Fibroblast of lung (primary cell): ENCODE data around the gene POGLUT3. TPM values are rescaled to one million over a fixed set of nuclear protein-coding genes. Genes with fewer than 3 reads are reported as not detected.

Experiments used
- DNase-seq, 2 donors: peaks; one replicate each; pipeline versions ENCODE4 v3.0.0 to v3.0.0-alpha.2; 2010; ENCODE audit warnings: low read depth in 2 of 2
- H2AFZ ChIP-seq: 2 replicates; pipeline ENCODE4 v1.5.1; 2012; ENCODE audit warnings: low read length, control low read depth, inconsistent platforms
- H3K27ac ChIP-seq: 2 replicates; pipeline ENCODE4 v1.5.1; 2011; ENCODE audit warnings: low read length, control low read depth; ENCODE audit not compliant: insufficient read depth
- H3K27me3 ChIP-seq: 2 replicates; pipeline ENCODE4 v1.5.1; 2011; ENCODE audit warnings: mild to moderate bottlenecking, low read length; ENCODE audit not compliant: control insufficient read depth, insufficient read depth
- H3K36me3 ChIP-seq: 2 replicates; pipeline ENCODE4 v1.5.1; 2011; ENCODE audit warnings: low read length; ENCODE audit not compliant: control insufficient read depth, insufficient read depth
- H3K4me1 ChIP-seq: 2 replicates; pipeline ENCODE4 v1.5.1; 2011; ENCODE audit warnings: low read length; ENCODE audit not compliant: control insufficient read depth, insufficient read depth; ENCODE audit errors: extremely low read depth
- H3K4me2 ChIP-seq: 2 replicates; pipeline ENCODE4 v1.5.1; 2011; ENCODE audit warnings: low read length, control low read depth; ENCODE audit not compliant: insufficient read depth; ENCODE audit errors: extremely low read depth
- H3K4me3 ChIP-seq, 4 experiments: fragments of 200-600 bp in 1 of 4; sonication (generic) in 1 of 4; replicated peaks in 1 of 4; 2 replicates each; pipeline ENCODE4 v1.5.1; 2011 to 2016; ENCODE audit warnings: low read length in 4 of 4, low read depth in 3 of 4, mild to moderate bottlenecking in 3 of 4, control low read depth in 2 of 4, inconsistent platforms in 1 of 4, mixed read lengths in 1 of 4; ENCODE audit not compliant: insufficient read depth in 1 of 4; ENCODE audit errors: control extremely low read depth in 1 of 4
- H3K79me2 ChIP-seq: 2 replicates; pipeline ENCODE4 v1.5.1; 2012; ENCODE audit warnings: mild to moderate bottlenecking, low read length, inconsistent platforms; ENCODE audit not compliant: control insufficient read depth, insufficient read depth
- H3K9ac ChIP-seq: 2 replicates; pipeline ENCODE4 v1.5.1; 2011; ENCODE audit warnings: mild to moderate bottlenecking, low read length, control low read depth; ENCODE audit not compliant: insufficient read depth
- H3K9me3 ChIP-seq: 2 replicates; pipeline ENCODE4 v1.5.1; 2012; ENCODE audit warnings: low read depth, low read length; ENCODE audit not compliant: control insufficient read depth, insufficient read depth
- H4K20me1 ChIP-seq: 2 replicates; pipeline ENCODE4 v1.5.1; 2011; ENCODE audit warnings: low read length; ENCODE audit not compliant: control insufficient read depth, insufficient read depth; ENCODE audit errors: extremely low read depth
- EZH2 ChIP-seq: IDR thresholded peaks from 2 replicates; pipeline ENCODE4 v1.5.1; 2012; ENCODE audit warnings: low read length, control low read depth, mild to moderate bottlenecking; ENCODE audit errors: missing control alignments
- polyA plus RNA-seq, 2 donors: library from polyadenylated mRNA; depleted of rRNA in 1 of 2; stranded (reverse) in 1 of 2; unstranded in 1 of 2; fragments of >200 nt; gene quantifications; 2 replicates each; pipeline ENCODE4 v1.2.1, GENCODE V29; 2011 to 2012; ENCODE audit warnings: missing spikeins in 1 of 2
- total RNA-seq: library from RNA; depleted of rRNA; stranded (reverse); fragments of >200 nt; gene quantifications from 2 replicates; pipeline ENCODE4 v1.2.1, GENCODE V29; 2014
- TF ChIP-seq, protein P1 (sequence below), 2 donors: IDR thresholded peaks in 1 of 2; conservative IDR thresholded peaks in 1 of 2; 1 replicate in 1 of 2; 2 replicates in 1 of 2; pipeline ENCODE4 v1.5.1; 2011 to 2012; ENCODE audit warnings: low read length in 2 of 2, control low read depth in 1 of 2, inconsistent platforms in 1 of 2, low read depth in 1 of 2, mild to moderate bottlenecking in 1 of 2

Gene POGLUT3
- total and polyA plus RNA-seq, 2 donors (not counting 1 experiment from before 2014, with no cell fraction given), result 41.1 to 81.0 TPM

DNA sequence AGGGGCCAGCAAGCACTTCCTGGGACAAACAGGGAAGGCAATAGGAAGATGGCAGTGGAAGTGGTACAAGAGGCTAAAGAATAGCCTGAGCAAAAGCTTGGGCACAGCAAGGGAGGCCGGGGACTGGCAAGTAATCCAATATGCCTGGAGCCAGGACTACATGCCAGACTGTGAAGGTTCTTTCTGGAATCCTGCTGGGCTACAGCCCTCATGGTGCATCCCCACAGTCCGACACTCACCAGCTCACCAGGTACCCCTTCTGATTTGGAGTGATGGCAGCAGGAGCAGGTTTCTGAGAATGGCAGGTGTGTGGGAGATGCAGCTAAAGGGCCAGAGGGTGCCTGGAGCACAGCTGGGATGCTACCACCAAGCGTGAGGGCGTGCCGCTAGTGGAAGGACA, 32.2 kb upstream of the POGLUT3 start:
- Histone ChIP-seq H2AFZ (no peak overlapping the region), H3K79me2 (no peaks in the 10 kb centered on the region), H3K27ac (no peak overlapping the region), H3K9ac (no peak overlapping the region), H3K4me3 (no peak overlapping the region), H3K27me3 (no peaks in the 10 kb centered on the region), H3K4me2 (no peak overlapping the region), H3K4me1 (no peaks in the 10 kb centered on the region), H4K20me1 (no peaks in the 10 kb centered on the region), H3K9me3 (no peaks in the 10 kb centered on the region), H3K36me3 (no peaks in the 10 kb centered on the region)
- DNase-seq, result no peak
- TF ChIP-seq, protein P1, sequence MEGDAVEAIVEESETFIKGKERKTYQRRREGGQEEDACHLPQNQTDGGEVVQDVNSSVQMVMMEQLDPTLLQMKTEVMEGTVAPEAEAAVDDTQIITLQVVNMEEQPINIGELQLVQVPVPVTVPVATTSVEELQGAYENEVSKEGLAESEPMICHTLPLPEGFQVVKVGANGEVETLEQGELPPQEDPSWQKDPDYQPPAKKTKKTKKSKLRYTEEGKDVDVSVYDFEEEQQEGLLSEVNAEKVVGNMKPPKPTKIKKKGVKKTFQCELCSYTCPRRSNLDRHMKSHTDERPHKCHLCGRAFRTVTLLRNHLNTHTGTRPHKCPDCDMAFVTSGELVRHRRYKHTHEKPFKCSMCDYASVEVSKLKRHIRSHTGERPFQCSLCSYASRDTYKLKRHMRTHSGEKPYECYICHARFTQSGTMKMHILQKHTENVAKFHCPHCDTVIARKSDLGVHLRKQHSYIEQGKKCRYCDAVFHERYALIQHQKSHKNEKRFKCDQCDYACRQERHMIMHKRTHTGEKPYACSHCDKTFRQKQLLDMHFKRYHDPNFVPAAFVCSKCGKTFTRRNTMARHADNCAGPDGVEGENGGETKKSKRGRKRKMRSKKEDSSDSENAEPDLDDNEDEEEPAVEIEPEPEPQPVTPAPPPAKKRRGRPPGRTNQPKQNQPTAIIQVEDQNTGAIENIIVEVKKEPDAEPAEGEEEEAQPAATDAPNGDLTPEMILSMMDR (conservative IDR thresholded peaks at IDR 0.05 in 1 of 2, IDR thresholded peaks at IDR 0.05 in 1 of 2; ENCODE audit: low read depth in 1 of 2, low read length in 2 of 2), result no peak
- no peak for TF ChIP-seq EZH2

DNA sequence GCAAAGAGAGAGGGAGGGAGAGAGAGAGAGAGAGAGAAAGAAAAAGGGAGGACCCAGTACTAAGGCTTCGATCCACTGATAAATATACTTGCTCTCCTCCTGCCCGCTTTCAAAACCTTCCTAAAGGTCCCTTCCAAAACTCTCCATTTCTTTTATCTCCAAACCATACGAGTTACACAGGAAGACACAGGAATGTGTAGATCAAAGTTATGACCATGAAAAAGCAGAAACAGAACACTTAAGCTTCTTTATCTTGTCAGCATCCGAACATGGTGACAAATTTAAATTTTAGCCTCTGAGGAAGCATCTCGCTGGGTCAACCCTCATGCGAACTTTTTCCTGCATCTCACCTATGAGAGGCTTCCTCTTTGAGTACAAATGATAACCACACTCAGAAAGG, 29.2 kb upstream of the POGLUT3 start:
- no peak overlapping the region for H3K4me3 ChIP-seq
- H3K4me2 ChIP-seq, result no peak overlapping the region
- TF ChIP-seq, protein P1 (conservative IDR thresholded peaks at IDR 0.05 in 1 of 2, IDR thresholded peaks at IDR 0.05 in 1 of 2; ENCODE audit: low read depth in 1 of 2, low read length in 2 of 2), result no peak
- TF ChIP-seq EZH2, result no peak
- no peak for DNase-seq
- H3K9me3 ChIP-seq, result no peaks in the 10 kb centered on the region
- H3K27ac ChIP-seq, result no peak overlapping the region
- no peak overlapping the region for H2AFZ ChIP-seq
- H3K79me2 ChIP-seq, result no peaks in the 10 kb centered on the region
- H3K36me3 ChIP-seq, result no peaks in the 10 kb centered on the region
- no peak overlapping the region for H3K9ac ChIP-seq
- H3K27me3 ChIP-seq, result no peaks in the 10 kb centered on the region
- no peaks in the 10 kb centered on the region for H3K4me1 ChIP-seq
- H4K20me1 ChIP-seq, result no peaks in the 10 kb centered on the region

DNA sequence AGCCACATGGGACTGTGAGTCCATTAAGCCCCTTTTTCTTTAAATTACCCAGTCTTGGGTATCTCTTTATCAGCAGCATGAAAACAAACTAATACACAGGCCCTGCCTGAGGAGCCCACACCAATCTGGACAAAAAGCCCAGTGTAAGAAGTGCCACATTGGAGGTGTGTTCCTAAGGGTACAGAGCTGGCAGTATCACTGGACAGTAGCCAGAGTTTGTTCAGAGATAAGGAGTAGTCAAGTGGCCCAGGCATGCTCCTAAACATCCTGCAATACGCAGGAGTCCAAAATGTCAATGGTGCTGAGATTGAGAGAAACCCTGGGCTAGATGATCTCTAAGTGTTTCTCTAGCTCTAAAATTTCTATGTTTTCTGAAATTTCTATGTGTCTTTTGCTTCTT, 27.0 kb upstream of the POGLUT3 start:
- Histone ChIP-seq H2AFZ (no peak overlapping the region), H3K36me3 (no peaks in the 10 kb centered on the region), H3K27me3 (no peaks in the 10 kb centered on the region), H3K4me3 (no peak overlapping the region), H3K9me3 (no peaks in the 10 kb centered on the region), H3K9ac (no peak overlapping the region), H3K27ac (no peak overlapping the region), H3K4me2 (no peak overlapping the region), H4K20me1 (no peaks in the 10 kb centered on the region), H3K79me2 (no peaks in the 10 kb centered on the region), H3K4me1 (no peaks in the 10 kb centered on the region)
- TF ChIP-seq EZH2, result no peak
- TF ChIP-seq, protein P1 (conservative IDR thresholded peaks at IDR 0.05 in 1 of 2, IDR thresholded peaks at IDR 0.05 in 1 of 2; ENCODE audit: low read depth in 1 of 2, low read length in 2 of 2), result no peak
- no peak for DNase-seq
